Kidney epithelial cell (primary cell): ENCODE data around the gene KCTD12. TPM values are rescaled to one million over a fixed set of nuclear protein-coding genes. Genes with fewer than 3 reads are reported as not detected.

Source experiments
- DNase-seq: peaks from one replicate; pipeline ENCODE4 v3.0.0-alpha.2; 2010; ENCODE audit warnings: low read depth
- H3K27me3 ChIP-seq: 2 replicates; pipeline ENCODE4 v1.6.0; 2011; ENCODE audit warnings: low read length; ENCODE audit not compliant: control insufficient read depth, insufficient read depth
- H3K36me3 ChIP-seq: 2 replicates; pipeline ENCODE4 v1.5.1; 2011; ENCODE audit warnings: low read length; ENCODE audit not compliant: control insufficient read depth, insufficient read depth
- H3K4me3 ChIP-seq: 2 replicates; pipeline ENCODE4 v1.5.1; 2011; ENCODE audit warnings: low read depth, mild to moderate bottlenecking, control low read depth, low read length
- total RNA-seq: library from RNA; depleted of rRNA; stranded (reverse); fragments of >200 nt; gene quantifications from 2 replicates; pipeline ENCODE4 v1.2.3, GENCODE V29; 2015
- TF ChIP-seq, protein P1 (sequence below): IDR thresholded peaks from 2 replicates; pipeline ENCODE4 v1.5.1; 2011; ENCODE audit warnings: mild to moderate bottlenecking, moderate library complexity, low read length, control low read depth, inconsistent platforms; ENCODE audit not compliant: insufficient read depth, poor library complexity, severe bottlenecking

Gene KCTD12
- total RNA-seq, 1 donor from 2014 or later: 5.4 TPM

DNA sequence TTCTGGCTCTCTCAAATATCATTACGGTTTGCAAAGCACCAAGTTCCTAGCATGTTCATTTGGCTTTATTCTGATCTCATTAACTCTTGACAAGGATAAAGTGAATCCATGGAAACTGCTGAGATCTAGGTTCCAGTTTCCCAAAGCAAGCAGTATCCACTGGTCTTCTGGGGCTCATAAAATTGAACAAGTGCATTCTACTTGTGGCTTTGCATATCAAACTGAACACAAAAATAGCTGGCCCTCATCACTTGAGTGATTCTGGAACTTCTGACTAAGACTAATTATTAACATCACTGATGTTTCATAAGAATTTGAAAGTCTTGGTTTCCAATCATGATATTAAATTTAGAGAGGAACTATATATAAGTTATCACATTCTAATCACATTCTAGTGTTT lies 6.3 kb upstream of the KCTD12 start:
- no peaks in the 10 kb centered on the region for H3K36me3 ChIP-seq
- H3K4me3 ChIP-seq: no peak overlapping the region
- no peak for DNase-seq
- no peaks in the 10 kb centered on the region for H3K27me3 ChIP-seq
- TF ChIP-seq, protein P1, sequence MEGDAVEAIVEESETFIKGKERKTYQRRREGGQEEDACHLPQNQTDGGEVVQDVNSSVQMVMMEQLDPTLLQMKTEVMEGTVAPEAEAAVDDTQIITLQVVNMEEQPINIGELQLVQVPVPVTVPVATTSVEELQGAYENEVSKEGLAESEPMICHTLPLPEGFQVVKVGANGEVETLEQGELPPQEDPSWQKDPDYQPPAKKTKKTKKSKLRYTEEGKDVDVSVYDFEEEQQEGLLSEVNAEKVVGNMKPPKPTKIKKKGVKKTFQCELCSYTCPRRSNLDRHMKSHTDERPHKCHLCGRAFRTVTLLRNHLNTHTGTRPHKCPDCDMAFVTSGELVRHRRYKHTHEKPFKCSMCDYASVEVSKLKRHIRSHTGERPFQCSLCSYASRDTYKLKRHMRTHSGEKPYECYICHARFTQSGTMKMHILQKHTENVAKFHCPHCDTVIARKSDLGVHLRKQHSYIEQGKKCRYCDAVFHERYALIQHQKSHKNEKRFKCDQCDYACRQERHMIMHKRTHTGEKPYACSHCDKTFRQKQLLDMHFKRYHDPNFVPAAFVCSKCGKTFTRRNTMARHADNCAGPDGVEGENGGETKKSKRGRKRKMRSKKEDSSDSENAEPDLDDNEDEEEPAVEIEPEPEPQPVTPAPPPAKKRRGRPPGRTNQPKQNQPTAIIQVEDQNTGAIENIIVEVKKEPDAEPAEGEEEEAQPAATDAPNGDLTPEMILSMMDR: no peak

DNA sequence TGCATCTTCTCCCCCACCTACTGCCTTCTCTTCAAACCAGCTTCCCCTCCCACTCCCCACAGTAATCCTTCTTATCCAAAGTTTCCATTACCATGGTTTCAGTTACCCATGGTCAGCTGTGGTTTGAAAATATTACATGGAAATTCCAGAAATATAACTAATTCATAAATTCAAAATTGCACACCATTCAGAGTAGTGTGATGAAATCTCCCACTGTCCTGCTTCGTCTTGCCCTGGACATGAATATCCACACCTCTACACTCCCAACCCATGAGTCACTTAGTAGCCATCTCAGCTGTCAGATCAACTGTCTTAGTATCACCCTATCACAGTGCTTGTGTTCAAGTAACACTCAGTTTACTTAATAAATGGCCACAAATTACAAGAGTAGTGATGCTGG lies 3.8 kb upstream of the KCTD12 start:
- Histone ChIP-seq H3K4me3 (no peak overlapping the region), H3K27me3 (no peaks in the 10 kb centered on the region), H3K36me3 (no peaks in the 10 kb centered on the region)
- TF ChIP-seq, protein P1: no peak
- DNase-seq: no peak

DNA sequence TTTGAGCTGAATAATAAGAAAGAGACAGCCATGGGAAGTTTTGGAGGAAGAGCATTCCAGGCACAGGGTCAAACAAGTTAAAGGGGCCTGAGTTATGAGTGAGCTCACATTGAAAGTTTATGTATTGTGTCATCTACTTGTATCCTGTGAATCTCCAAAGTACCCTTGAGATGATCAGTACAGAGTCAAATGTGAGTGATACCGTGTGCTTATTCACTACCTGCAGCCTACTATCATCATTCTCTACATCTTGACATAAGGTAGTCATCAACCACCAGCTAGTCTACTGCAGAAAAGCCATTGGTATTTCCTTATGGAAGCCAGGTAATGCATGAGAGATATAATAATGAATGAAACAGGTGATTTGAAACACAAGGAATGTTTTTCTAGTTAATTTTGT lies 3.0 kb upstream of the KCTD12 start:
- DNase-seq: no peak
- TF ChIP-seq, protein P1: no peak

DNA sequence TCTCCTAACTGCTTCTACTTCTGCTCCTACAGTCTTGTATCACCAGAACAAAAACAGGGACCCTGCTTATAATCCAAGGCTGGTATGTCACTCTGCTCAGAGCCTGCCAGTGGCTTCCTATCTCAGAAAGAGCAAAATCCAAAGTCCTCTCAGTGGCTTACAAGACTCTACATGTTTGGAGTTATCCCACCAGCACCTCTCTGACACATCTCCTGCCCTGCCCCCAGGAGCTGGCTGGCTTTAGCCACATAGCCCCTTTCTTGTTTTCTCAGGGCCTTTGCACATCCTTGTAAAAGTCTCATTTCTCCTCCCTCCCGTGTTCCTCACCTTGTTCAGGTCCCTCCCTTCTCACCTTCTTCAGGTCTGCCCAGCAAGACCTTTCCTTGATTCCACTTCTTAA lies 2.2 kb upstream of the KCTD12 start:
- Histone ChIP-seq H3K27me3 (no peaks in the 10 kb centered on the region), H3K36me3 (no peaks in the 10 kb centered on the region), H3K4me3 (no peak overlapping the region)
- DNase-seq: no peak
- TF ChIP-seq, protein P1: no peak

More for the DNA sequence above, 3.0 kb upstream of the KCTD12 start:
- H3K27me3 ChIP-seq: no peaks in the 10 kb centered on the region
- no peaks in the 10 kb centered on the region for H3K36me3 ChIP-seq
- no peak overlapping the region for H3K4me3 ChIP-seq

DNA sequence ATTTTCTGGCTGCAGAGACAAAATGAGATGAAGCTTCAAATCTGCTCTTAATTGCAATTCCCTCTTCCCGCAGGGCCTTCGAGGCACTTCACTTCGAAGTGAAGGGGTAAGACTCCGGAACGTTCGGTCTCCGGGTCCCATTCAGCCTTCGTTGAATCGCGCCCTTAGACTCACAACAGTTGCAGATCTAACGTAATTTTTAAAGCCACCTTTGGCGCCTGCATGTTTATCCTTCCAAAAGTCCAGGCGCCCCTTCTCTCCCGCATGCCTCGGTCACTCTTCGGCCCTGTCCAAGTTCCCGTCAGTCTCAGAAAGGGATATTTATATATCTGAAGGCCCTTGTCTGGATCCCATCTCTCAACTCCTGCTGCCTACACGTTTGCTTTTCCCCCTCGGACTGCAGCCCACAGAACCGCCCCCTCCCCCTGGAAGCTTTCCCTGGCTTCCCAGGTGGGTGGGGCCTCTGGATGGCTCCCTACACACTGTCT lies 915 bp upstream of the KCTD12 start:
- DNase-seq: no peak
- Histone ChIP-seq H3K4me3 (peak overlapping the region; percentile 55), H3K27me3 (no peaks in the 10 kb centered on the region), H3K36me3 (no peaks in the 10 kb centered on the region)
- TF ChIP-seq, protein P1: no peak

DNA sequence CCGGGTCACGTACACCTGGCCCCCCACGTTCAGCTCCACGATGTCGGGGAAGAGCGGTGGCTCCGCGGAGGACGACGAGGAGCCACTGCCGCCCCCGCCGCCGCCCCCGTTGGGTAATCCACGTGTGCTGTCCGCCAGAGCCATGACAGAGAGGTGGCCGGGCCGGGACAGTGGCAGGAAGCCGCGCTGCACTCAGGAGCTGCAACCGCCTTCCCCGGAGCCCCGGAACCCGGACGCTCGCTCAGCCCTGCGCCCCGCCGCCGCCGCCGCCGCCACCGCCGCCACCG lies 257 bp downstream of the KCTD12 start:
- Histone ChIP-seq H3K4me3 (peak overlapping the region; percentile 55), H3K36me3 (no peaks in the 10 kb centered on the region), H3K27me3 (no peaks in the 10 kb centered on the region)
- TF ChIP-seq, protein P1: no peak
- DNase-seq: no peak
